ENCODE data around the gene SELENOS.

Gene SELENOS

DNA sequence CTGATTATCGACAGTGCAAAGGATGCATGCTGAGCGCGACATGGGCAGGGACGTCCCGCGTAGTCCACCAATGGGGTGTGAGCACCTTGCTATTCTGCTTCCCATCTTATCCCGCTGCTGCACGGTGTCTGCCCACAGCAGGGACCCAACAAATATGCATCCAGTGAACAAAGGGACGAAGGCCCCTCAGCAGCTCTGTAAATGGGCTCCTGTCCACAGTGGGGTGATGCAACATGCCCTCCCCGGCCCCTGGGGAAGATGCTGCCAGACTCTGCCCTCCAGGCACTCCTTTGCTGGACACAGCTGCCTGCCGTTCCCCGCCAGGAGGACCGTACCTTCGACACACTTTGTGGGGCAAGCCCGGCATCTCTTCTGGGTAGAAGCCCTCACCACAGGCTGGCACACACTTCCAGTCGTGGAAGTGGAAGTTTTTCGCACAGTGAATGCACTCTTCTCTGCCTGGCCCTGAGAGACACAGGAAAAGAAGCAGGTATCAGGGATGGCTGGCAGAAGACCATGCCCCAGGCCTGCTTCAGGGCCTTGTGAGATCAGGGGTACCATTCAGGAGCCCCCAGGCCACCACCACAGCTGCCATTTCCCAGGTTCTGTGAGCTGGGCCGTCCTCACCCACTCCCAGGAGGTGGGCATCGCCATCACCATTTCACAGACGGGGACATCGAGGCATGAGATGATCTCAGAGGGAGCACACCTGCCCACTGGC, 35.9 kb upstream of the SELENOS start:
- no peak overlapping the region for H4K5ac ChIP-seq (ENCODE audit: low read length)
- no peaks in the 10 kb centered on the region for H3K79me2 ChIP-seq (ENCODE audit: control insufficient read depth, insufficient read depth, low read length)
- no peak overlapping the region for H3K56ac ChIP-seq (ENCODE audit: low read length)
- WGBS (ENCODE audit: extremely low coverage, insufficient coverage, low lambda C conversion rate): no CpG with 5 or more reads among the region's 21 CpGs
- no peaks in the 10 kb centered on the region for H3K79me1 ChIP-seq (ENCODE audit: low read length)
- H2BK120ac ChIP-seq (ENCODE audit: low read depth, low read length): no peak overlapping the region
- H2BK15ac ChIP-seq (replicated peaks; ENCODE audit: low read depth): no peak overlapping the region
- no peak overlapping the region for H3K18ac ChIP-seq (ENCODE audit: low read length)
- H3K27me3 ChIP-seq (ENCODE audit: insufficient read depth, low read length, poor library complexity): no peaks in the 10 kb centered on the region
- no peak for DNase-seq
- no peak overlapping the region for H3K4ac ChIP-seq (ENCODE audit: low read depth, low read length)
- H3K4me1 ChIP-seq (ENCODE audit: control insufficient read depth, low read depth, low read length): no peaks in the 10 kb centered on the region
- no peak overlapping the region for H2BK5ac ChIP-seq (ENCODE audit: low read length)
- H3K36me3 ChIP-seq (ENCODE audit: control insufficient read depth, insufficient read depth, low read length): no peaks in the 10 kb centered on the region
- no peak overlapping the region for H3K23ac ChIP-seq (ENCODE audit: low read length)
- no peak overlapping the region for H4K8ac ChIP-seq (ENCODE audit: low read depth, low read length)
- no peak overlapping the region for H2AK5ac ChIP-seq (ENCODE audit: low read length)
- H3K27ac ChIP-seq (ENCODE audit: low read depth, low read length): no peak overlapping the region
- no peak overlapping the region for H3K9ac ChIP-seq (ENCODE audit: low read length)
- no peak overlapping the region for H3K4me2 ChIP-seq (ENCODE audit: low read length)
- H3K4me3 ChIP-seq (ENCODE audit: low read length): no peak overlapping the region

DNA sequence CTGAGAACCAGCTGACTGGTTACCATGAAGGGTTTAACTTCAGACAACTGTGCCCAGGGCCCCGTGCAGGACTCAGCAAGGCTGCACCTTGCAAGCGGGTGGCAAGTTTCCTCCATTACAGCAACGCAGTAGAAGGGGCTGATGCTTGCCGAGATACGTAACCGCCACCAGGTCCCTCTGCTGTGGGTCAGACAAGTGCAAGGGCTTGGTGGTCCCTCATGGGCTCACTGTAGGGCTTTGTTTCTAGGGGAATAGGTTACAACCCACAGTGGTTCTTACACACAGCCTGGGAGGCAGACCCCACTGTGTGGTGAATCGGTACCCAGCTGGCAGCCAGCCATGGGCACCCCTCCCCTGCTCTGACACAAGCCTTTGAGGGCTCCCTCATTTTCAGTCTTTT, 33.2 kb upstream of the SELENOS start:
- Histone ChIP-seq H3K36me3 (ENCODE audit: control insufficient read depth, insufficient read depth, low read length) (no peaks in the 10 kb centered on the region), H2BK5ac (ENCODE audit: low read length) (no peak overlapping the region), H3K79me1 (ENCODE audit: low read length) (no peaks in the 10 kb centered on the region), H2BK15ac (replicated peaks; ENCODE audit: low read depth) (no peak overlapping the region), H3K9ac (ENCODE audit: low read length) (no peak overlapping the region), H3K4me2 (ENCODE audit: low read length) (no peak overlapping the region), H2AK5ac (ENCODE audit: low read length) (no peak overlapping the region), H3K4me1 (ENCODE audit: control insufficient read depth, low read depth, low read length) (no peaks in the 10 kb centered on the region), H3K18ac (ENCODE audit: low read length) (no peak overlapping the region), H3K27ac (ENCODE audit: low read depth, low read length) (no peak overlapping the region), H3K79me2 (ENCODE audit: control insufficient read depth, insufficient read depth, low read length) (no peaks in the 10 kb centered on the region), H3K27me3 (ENCODE audit: insufficient read depth, low read length, poor library complexity) (no peaks in the 10 kb centered on the region), H4K5ac (ENCODE audit: low read length) (no peak overlapping the region), H3K4me3 (ENCODE audit: low read length) (no peak overlapping the region), H3K23ac (ENCODE audit: low read length) (no peak overlapping the region), H2BK120ac (ENCODE audit: low read depth, low read length) (no peak overlapping the region), H3K4ac (ENCODE audit: low read depth, low read length) (no peak overlapping the region), H3K56ac (ENCODE audit: low read length) (no peak overlapping the region), H4K8ac (ENCODE audit: low read depth, low read length) (no peak overlapping the region)
- no CpG with 5 or more reads among the region's 7 CpGs for WGBS (ENCODE audit: extremely low coverage, insufficient coverage, low lambda C conversion rate)
- DNase-seq: no peak

DNA sequence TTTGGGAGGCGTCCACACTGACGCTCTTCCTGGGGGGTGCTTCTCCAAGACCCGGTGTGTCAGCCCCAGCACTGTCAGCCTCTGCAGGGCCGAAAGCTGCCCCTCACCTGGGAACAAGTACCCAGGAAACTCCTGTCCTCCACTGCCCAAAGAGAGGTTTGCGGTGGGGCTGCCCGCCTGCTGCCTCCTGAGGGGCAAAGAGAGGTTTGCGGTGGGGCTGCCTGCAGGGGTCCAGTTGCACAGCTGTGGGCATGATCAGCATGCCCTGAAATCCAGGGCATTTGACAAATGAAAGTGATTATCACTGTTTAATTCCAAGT, 32.8 kb upstream of the SELENOS start:
- H4K8ac ChIP-seq (ENCODE audit: low read depth, low read length): no peak overlapping the region
- no peak overlapping the region for H3K18ac ChIP-seq (ENCODE audit: low read length)
- no CpG with 5 or more reads among the region's 7 CpGs for WGBS (ENCODE audit: extremely low coverage, insufficient coverage, low lambda C conversion rate)
- no peaks in the 10 kb centered on the region for H3K4me1 ChIP-seq (ENCODE audit: control insufficient read depth, low read depth, low read length)
- no peak overlapping the region for H3K4ac ChIP-seq (ENCODE audit: low read depth, low read length)
- H2BK5ac ChIP-seq (ENCODE audit: low read length): no peak overlapping the region
- no peak overlapping the region for H2AK5ac ChIP-seq (ENCODE audit: low read length)
- no peak overlapping the region for H3K56ac ChIP-seq (ENCODE audit: low read length)
- H3K4me3 ChIP-seq (ENCODE audit: low read length): no peak overlapping the region
- H3K36me3 ChIP-seq (ENCODE audit: control insufficient read depth, insufficient read depth, low read length): no peaks in the 10 kb centered on the region
- no peak overlapping the region for H2BK15ac ChIP-seq (replicated peaks; ENCODE audit: low read depth)
- H3K27me3 ChIP-seq (ENCODE audit: insufficient read depth, low read length, poor library complexity): no peaks in the 10 kb centered on the region
- H3K79me2 ChIP-seq (ENCODE audit: control insufficient read depth, insufficient read depth, low read length): no peaks in the 10 kb centered on the region
- no peak for DNase-seq
- no peak overlapping the region for H2BK120ac ChIP-seq (ENCODE audit: low read depth, low read length)
- no peaks in the 10 kb centered on the region for H3K79me1 ChIP-seq (ENCODE audit: low read length)
- no peak overlapping the region for H4K5ac ChIP-seq (ENCODE audit: low read length)
- no peak overlapping the region for H3K9ac ChIP-seq (ENCODE audit: low read length)
- no peak overlapping the region for H3K23ac ChIP-seq (ENCODE audit: low read length)
- no peak overlapping the region for H3K4me2 ChIP-seq (ENCODE audit: low read length)
- H3K27ac ChIP-seq (ENCODE audit: low read depth, low read length): no peak overlapping the region

DNA sequence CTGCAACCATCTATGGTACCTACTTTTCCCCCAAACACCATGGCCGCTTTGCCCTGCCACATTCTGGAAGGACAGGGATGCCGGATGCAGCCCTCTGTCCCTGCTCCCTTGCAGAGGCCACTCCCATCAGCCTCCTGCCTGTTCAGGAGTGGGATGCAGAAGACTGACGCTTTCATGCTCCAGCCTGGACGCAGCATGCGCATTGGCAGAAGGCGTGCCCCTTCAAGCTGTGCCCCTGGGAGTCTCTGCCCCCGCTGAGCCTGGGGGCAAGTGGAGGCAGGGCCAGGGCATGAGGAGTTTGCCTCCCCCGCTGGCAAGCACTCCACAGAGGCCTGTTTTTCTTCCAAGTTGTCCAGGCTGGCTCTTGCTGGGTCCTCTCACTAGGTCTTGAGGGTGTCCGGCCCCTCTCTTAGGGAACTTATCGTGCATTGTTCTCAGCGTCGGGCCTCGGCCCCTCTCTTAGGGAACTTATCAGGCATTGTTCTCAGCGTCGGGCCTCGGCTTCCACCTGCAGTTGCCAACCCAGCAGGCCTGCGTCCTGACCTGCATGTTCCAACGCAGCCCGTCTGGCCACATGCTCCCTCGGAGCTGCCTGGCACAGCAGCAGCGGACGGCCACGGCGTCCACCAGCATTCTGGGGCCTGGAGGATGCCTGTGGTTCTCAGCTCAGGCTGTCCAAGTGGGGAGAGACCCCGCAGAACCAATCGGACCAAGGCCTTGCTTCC, 32.3 kb upstream of the SELENOS start:
- no peaks in the 10 kb centered on the region for H3K79me2 ChIP-seq (ENCODE audit: control insufficient read depth, insufficient read depth, low read length)
- no peaks in the 10 kb centered on the region for H3K27me3 ChIP-seq (ENCODE audit: insufficient read depth, low read length, poor library complexity)
- no peak overlapping the region for H3K27ac ChIP-seq (ENCODE audit: low read depth, low read length)
- no peak overlapping the region for H4K8ac ChIP-seq (ENCODE audit: low read depth, low read length)
- H3K56ac ChIP-seq (ENCODE audit: low read length): no peak overlapping the region
- no peaks in the 10 kb centered on the region for H3K79me1 ChIP-seq (ENCODE audit: low read length)
- DNase-seq: no peak
- no peak overlapping the region for H3K9ac ChIP-seq (ENCODE audit: low read length)
- no peak overlapping the region for H3K4ac ChIP-seq (ENCODE audit: low read depth, low read length)
- WGBS (ENCODE audit: extremely low coverage, insufficient coverage, low lambda C conversion rate): no CpG with 5 or more reads among the region's 26 CpGs
- no peaks in the 10 kb centered on the region for H3K36me3 ChIP-seq (ENCODE audit: control insufficient read depth, insufficient read depth, low read length)
- no peak overlapping the region for H2BK120ac ChIP-seq (ENCODE audit: low read depth, low read length)
- H3K4me3 ChIP-seq (ENCODE audit: low read length): no peak overlapping the region
- H2BK5ac ChIP-seq (ENCODE audit: low read length): no peak overlapping the region
- H4K5ac ChIP-seq (ENCODE audit: low read length): no peak overlapping the region
- no peak overlapping the region for H2AK5ac ChIP-seq (ENCODE audit: low read length)
- H3K23ac ChIP-seq (ENCODE audit: low read length): no peak overlapping the region
- H3K4me1 ChIP-seq (ENCODE audit: control insufficient read depth, low read depth, low read length): no peaks in the 10 kb centered on the region
- H3K18ac ChIP-seq (ENCODE audit: low read length): no peak overlapping the region
- H2BK15ac ChIP-seq (replicated peaks; ENCODE audit: low read depth): no peak overlapping the region
- no peak overlapping the region for H3K4me2 ChIP-seq (ENCODE audit: low read length)

DNA sequence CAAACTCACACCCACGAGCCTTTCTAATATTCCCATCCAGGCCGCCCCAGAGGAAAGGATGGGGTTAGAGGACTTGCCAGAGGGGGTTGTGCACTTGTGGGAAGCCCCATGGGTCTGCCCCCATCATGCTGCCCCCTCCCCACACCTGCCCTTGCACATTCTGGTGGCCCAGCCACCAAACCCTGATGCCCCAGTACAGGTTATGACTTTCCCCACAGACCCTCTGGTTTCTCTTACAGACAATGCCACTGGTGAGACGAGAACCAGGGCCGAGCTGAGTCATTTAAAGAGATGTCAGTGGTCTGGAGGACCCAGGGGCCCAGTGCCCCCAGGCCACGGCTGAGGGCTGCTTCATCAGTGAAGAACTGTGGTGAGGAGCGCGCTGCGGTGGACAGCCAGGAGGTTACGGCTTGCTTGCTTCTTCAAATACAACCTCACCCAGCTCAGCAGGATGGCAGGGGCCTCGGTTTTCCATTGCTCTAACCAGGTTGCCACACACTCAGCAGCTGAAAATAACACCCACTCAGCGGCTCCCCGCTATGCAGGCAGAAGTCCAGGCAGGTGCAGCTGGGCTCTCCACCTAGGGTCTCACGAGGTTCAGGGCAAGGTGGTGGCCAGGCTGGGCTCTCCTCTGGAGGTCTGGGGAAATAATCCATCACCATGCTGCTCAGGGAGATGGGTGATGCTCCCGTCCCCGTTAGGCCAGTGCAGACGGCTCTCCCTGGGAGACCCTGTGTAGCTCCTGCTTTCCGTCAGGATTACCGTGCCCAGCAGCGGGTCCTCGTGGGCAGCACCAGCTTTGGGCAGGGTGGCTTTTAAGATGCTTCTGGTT, 31.5 kb upstream of the SELENOS start:
- Histone ChIP-seq H2BK15ac (replicated peaks; ENCODE audit: low read depth) (no peak overlapping the region), H3K9ac (ENCODE audit: low read length) (no peak overlapping the region), H3K36me3 (ENCODE audit: control insufficient read depth, insufficient read depth, low read length) (no peaks in the 10 kb centered on the region), H3K79me1 (ENCODE audit: low read length) (no peaks in the 10 kb centered on the region), H2BK120ac (ENCODE audit: low read depth, low read length) (no peak overlapping the region), H4K5ac (ENCODE audit: low read length) (no peak overlapping the region), H3K27ac (ENCODE audit: low read depth, low read length) (no peak overlapping the region), H2AK5ac (ENCODE audit: low read length) (no peak overlapping the region), H4K8ac (ENCODE audit: low read depth, low read length) (no peak overlapping the region), H3K4me3 (ENCODE audit: low read length) (no peak overlapping the region), H3K4ac (ENCODE audit: low read depth, low read length) (no peak overlapping the region), H3K79me2 (ENCODE audit: control insufficient read depth, insufficient read depth, low read length) (no peaks in the 10 kb centered on the region), H3K56ac (ENCODE audit: low read length) (no peak overlapping the region), H3K4me2 (ENCODE audit: low read length) (no peak overlapping the region), H3K4me1 (ENCODE audit: control insufficient read depth, low read depth, low read length) (no peaks in the 10 kb centered on the region), H3K23ac (ENCODE audit: low read length) (no peak overlapping the region), H3K27me3 (ENCODE audit: insufficient read depth, low read length, poor library complexity) (no peaks in the 10 kb centered on the region), H2BK5ac (ENCODE audit: low read length) (no peak overlapping the region), H3K18ac (ENCODE audit: low read length) (no peak overlapping the region)
- no peak for DNase-seq
- no CpG with 5 or more reads among the region's 20 CpGs for WGBS (ENCODE audit: extremely low coverage, insufficient coverage, low lambda C conversion rate)

Data from mesendoderm (in vitro differentiated cells).